Colon (tissue), 2 donors: Measurements from ENCODE around the gene DLG4.

Experiments used
- FAIRE-seq: peaks from 2 replicates; lab custom pipeline; 2012; peaks lifted over from hg19 to GRCh38; lab: Jason Lieb, UNC
- donor health status: control.
- donor health status: control.

Gene DLG4

GRCh38 chr17:7229504-7229903, 9.9 kb upstream of the DLG4 start:
- no peak for FAIRE-seq

- no peak for FAIRE-seq
Observed at GRCh38 chr17:7228920-7229319, 9.3 kb upstream of the DLG4 start.

- no peak for FAIRE-seq
Observed at GRCh38 chr17:7226721-7227710, 7.4 kb upstream of the DLG4 start.

- no peak for FAIRE-seq
Observed at GRCh38 chr17:7225711-7226331, 6.2 kb upstream of the DLG4 start.

GRCh38 chr17:7224661-7225111, 5.0 kb upstream of the DLG4 start:
- FAIRE-seq = no peak

GRCh38 chr17:7224110-7224509, 4.5 kb upstream of the DLG4 start:
- no peak for FAIRE-seq

- FAIRE-seq = no peak
Observed at GRCh38 chr17:7223375-7223774, 3.7 kb upstream of the DLG4 start.

- FAIRE-seq = no peak
Observed at GRCh38 chr17:7222972-7223292, 3.3 kb upstream of the DLG4 start.

- FAIRE-seq = no peak
Observed at GRCh38 chr17:7222093-7222971, 2.7 kb upstream of the DLG4 start.

- no peak for FAIRE-seq
Observed at GRCh38 chr17:7221278-7222092, 1.8 kb upstream of the DLG4 start.

GRCh38 chr17:7220593-7221277, 1.1 kb upstream of the DLG4 start:
- FAIRE-seq = no peak

GRCh38 chr17:7219229-7219811, 316 bp downstream of the DLG4 start:
- FAIRE-seq = no peak

- no peak for FAIRE-seq
Observed at GRCh38 chr17:7218758-7219157, 878 bp downstream of the DLG4 start.

GRCh38 chr17:7218166-7218565, 1.5 kb downstream of the DLG4 start:
- FAIRE-seq = no peak

GRCh38 chr17:7217113-7217987, 2.3 kb downstream of the DLG4 start:
- no peak for FAIRE-seq

- FAIRE-seq = no peak
Observed at GRCh38 chr17:7216242-7217112, 3.2 kb downstream of the DLG4 start.

GRCh38 chr17:7215652-7216180, 3.9 kb downstream of the DLG4 start:
- FAIRE-seq = no peak

GRCh38 chr17:7215136-7215638, 4.4 kb downstream of the DLG4 start:
- FAIRE-seq = no peak
